GM12801 (cell line): ENCODE measurements around the gene DMAC1.

Experiments
- CTCF ChIP-seq: IDR thresholded peaks from one replicate; pipeline ENCODE4 v1.5.1; 2011; ENCODE audit warnings: control low read depth; ENCODE audit not compliant: insufficient read length; ENCODE audit errors: extremely low read depth

Gene DMAC1

GRCh38 chr9:7799944-7800285, 337 bp upstream of the DMAC1 start:
- no peak for TF ChIP-seq CTCF

- no peak for TF ChIP-seq CTCF
Measured at GRCh38 chr9:7794196-7794595, 5.4 kb downstream of the DMAC1 start.

- TF ChIP-seq CTCF, result no peak
Measured at GRCh38 chr9:7791394-7791793, 8.2 kb downstream of the DMAC1 start.

- no peak for TF ChIP-seq CTCF
Measured at GRCh38 chr9:7790819-7791182, 8.8 kb downstream of the DMAC1 start.

GRCh38 chr9:7790022-7790818, 9.4 kb downstream of the DMAC1 start:
- no peak for TF ChIP-seq CTCF

GRCh38 chr9:7788772-7789171, 10.8 kb downstream of the DMAC1 start:
- TF ChIP-seq CTCF, result no peak

- TF ChIP-seq CTCF, result no peak
Measured at GRCh38 chr9:7785813-7786212, 13.8 kb downstream of the DMAC1 start.

GRCh38 chr9:7784472-7784871, 15.1 kb downstream of the DMAC1 start:
- no peak for TF ChIP-seq CTCF
